ENCODE results near the gene LINGO3.

LINGO3 gene

DNA sequence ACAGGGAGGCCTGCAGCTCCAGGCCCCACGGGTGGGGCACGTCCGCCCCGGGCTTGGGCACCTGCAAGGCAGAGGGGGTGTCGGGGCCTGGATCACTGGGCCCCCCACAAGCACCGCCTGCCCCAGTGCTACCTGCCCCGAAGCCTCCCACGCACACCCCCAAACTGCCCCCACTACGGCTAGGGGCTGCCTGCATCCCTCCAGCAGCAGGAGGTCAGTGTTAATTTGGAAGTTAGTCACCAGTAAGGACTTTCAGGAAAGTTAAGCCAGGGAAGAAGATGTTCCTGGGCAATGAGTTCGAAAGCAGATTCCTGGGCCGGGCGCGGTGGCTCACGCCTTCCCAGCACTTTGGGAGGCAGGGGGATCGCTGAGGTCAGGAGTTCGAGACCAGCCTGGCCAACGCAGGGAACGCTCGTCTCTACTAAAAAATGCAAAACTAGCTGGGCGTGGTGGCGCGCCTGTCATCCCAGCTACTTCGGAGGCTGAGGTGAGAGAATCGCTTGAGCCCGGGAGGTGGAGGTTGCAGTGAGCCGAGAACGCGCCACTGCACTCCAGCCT, 31.4 kb downstream of the LINGO3 start:
- Histone ChIP-seq H3K9me3 (ENCODE audit: severe bottlenecking) (no peaks in the 10 kb centered on the region), H3K27ac (ENCODE audit: poor library complexity, severe bottlenecking) (no peak overlapping the region), H3K36me3 (ENCODE audit: low read depth) (peaks cover 28% of the 10 kb centered on the region), H3K4me1 (ENCODE audit: insufficient read depth, poor library complexity, severe bottlenecking) (peaks cover 3% of the 10 kb centered on the region), H3K4me3 (ENCODE audit: severe bottlenecking) (no peak overlapping the region), H3K27me3 (ENCODE audit: insufficient read depth, poor library complexity, severe bottlenecking) (no peaks in the 10 kb centered on the region)
- no peak for DNase-seq (ENCODE audit: low spot score)
- TF ChIP-seq, protein P1, sequence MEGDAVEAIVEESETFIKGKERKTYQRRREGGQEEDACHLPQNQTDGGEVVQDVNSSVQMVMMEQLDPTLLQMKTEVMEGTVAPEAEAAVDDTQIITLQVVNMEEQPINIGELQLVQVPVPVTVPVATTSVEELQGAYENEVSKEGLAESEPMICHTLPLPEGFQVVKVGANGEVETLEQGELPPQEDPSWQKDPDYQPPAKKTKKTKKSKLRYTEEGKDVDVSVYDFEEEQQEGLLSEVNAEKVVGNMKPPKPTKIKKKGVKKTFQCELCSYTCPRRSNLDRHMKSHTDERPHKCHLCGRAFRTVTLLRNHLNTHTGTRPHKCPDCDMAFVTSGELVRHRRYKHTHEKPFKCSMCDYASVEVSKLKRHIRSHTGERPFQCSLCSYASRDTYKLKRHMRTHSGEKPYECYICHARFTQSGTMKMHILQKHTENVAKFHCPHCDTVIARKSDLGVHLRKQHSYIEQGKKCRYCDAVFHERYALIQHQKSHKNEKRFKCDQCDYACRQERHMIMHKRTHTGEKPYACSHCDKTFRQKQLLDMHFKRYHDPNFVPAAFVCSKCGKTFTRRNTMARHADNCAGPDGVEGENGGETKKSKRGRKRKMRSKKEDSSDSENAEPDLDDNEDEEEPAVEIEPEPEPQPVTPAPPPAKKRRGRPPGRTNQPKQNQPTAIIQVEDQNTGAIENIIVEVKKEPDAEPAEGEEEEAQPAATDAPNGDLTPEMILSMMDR (IDR thresholded peaks at IDR 0.05; ENCODE audit: poor library complexity, severe bottlenecking): no peak
- ATAC-seq (ENCODE audit: low read depth): no peak

DNA sequence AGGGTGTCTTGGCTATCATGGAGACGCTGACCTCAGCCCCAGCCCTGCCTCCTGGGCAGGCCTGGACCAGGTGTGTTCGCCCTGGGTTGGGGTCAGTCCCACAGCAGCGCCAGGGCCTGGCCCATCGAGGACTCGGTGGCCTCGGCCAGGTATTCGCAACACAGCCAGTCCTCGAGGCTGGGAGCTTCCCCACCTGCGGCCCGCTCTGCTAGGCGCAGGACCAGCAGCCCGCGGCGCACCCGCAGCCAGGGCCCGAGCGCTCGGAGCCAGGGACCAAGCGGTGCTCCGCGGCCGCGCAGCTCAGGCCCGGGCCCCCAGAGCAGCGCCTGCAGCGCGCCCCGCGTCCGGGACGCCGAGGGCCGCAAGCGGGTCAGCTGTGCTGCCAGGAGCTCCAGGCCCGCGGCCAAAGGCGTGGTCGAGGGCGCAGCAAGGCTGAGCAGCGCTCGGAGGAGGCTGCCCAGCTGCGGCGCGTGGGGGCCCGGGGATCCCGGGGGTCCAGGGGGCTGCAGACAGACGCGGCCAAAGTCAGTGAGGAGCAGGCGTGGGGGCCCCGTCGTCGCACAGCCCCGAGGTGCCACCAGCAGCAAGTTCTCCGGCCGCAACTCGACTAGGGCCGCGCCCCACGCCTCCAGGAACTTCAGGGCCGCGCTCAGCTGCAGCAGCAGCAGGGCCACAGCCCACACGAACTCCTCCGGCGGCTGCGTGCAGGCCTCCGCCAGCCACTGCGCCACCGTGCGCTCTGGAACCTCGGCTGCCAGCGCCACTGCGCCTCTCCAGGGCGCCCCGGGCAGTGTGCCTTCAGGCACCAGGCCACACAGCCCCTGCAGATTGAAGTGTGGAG, 32.1 kb downstream of the LINGO3 start:
- H3K27ac ChIP-seq (ENCODE audit: poor library complexity, severe bottlenecking): no peak overlapping the region
- no peaks in the 10 kb centered on the region for H3K27me3 ChIP-seq (ENCODE audit: insufficient read depth, poor library complexity, severe bottlenecking)
- ATAC-seq (ENCODE audit: low read depth) (no peak), DNase-seq (ENCODE audit: low spot score) (peak; percentile 52)
- no peaks in the 10 kb centered on the region for H3K9me3 ChIP-seq (ENCODE audit: severe bottlenecking)
- peaks cover 35% of the 10 kb centered on the region for H3K36me3 ChIP-seq (ENCODE audit: low read depth)
- H3K4me1 ChIP-seq (ENCODE audit: insufficient read depth, poor library complexity, severe bottlenecking): peaks cover 3% of the 10 kb centered on the region
- H3K4me3 ChIP-seq (ENCODE audit: severe bottlenecking): no peak overlapping the region
- TF ChIP-seq, protein P1 (IDR thresholded peaks at IDR 0.05; ENCODE audit: poor library complexity, severe bottlenecking): no peak

DNA sequence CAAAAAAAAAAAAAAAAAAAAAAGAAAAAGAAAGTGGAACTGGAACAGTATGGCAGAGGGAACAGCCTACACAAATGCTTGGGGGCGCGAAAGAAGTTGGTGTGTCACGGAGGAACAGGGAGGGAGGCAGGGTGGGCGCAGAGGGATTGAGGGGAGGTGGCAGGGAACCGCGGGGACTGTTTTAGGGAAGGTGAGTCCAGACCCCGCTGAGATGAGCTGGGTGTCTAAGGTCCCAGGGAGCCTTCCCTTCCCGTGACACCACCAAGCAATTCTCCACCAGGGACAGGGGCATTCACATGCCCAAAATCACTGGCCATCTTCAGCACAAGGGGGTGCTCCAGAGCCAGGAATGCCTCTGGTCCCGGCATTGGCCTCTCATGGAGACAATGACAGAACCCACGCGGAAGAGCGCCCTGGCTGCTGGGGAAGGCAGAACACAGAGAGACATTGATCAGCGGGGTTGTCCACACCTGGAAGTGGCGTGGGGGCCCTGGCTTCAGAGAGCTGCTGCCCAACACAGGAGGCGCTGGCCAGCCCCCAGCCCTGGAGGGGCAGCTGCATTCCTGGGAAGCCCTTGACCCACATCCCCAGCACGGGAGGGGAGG, 32.9 kb downstream of the LINGO3 start:
- ATAC-seq (ENCODE audit: low read depth) (peak; percentile 11; the same call in 1 of the 3 replicates), DNase-seq (ENCODE audit: low spot score) (no peak)
- Histone ChIP-seq H3K4me3 (ENCODE audit: severe bottlenecking) (no peak overlapping the region), H3K27ac (ENCODE audit: poor library complexity, severe bottlenecking) (no peak overlapping the region), H3K27me3 (ENCODE audit: insufficient read depth, poor library complexity, severe bottlenecking) (no peaks in the 10 kb centered on the region), H3K4me1 (ENCODE audit: insufficient read depth, poor library complexity, severe bottlenecking) (peaks cover 3% of the 10 kb centered on the region), H3K9me3 (ENCODE audit: severe bottlenecking) (no peaks in the 10 kb centered on the region), H3K36me3 (ENCODE audit: low read depth) (peaks cover 40% of the 10 kb centered on the region)
- TF ChIP-seq, protein P1 (IDR thresholded peaks at IDR 0.05; ENCODE audit: poor library complexity, severe bottlenecking): peak; percentile 14

DNA sequence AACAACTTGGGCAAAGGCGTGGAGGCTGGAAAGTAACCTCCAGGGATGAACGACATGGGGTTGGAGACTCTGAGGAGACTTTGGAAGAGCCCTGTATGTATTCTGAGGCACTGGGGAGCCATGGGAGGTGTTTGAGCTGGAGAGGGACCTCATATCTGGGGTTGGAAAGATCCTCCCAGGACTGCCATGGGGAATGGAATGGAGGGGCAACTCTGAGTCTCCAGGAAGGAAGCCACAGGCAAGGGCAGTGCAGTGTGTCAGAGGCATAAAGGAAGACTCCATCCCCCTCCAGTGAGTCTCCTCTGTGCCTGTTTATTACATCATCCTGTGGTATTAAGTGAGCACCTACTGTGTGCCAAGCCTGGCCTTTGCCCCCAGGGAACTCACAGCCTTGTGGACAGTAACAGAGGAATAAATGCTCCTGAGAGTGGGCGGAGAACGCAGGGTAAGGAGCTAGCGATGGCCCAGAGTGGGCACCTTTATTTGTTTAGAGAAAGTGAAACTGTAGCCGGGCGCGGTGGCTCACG, 33.7 kb downstream of the LINGO3 start:
- Histone ChIP-seq H3K27ac (ENCODE audit: poor library complexity, severe bottlenecking) (peak overlapping the region; percentile 87), H3K4me3 (ENCODE audit: severe bottlenecking) (no peak overlapping the region)

More for the DNA sequence above, 33.7 kb downstream of the LINGO3 start:
- Histone ChIP-seq H3K4me1 (ENCODE audit: insufficient read depth, poor library complexity, severe bottlenecking) (peaks cover 3% of the 10 kb centered on the region), H3K27me3 (ENCODE audit: insufficient read depth, poor library complexity, severe bottlenecking) (no peaks in the 10 kb centered on the region), H3K9me3 (ENCODE audit: severe bottlenecking) (no peaks in the 10 kb centered on the region), H3K36me3 (ENCODE audit: low read depth) (peaks cover 40% of the 10 kb centered on the region)
- DNase-seq (ENCODE audit: low spot score) (no peak), ATAC-seq (ENCODE audit: low read depth) (no peak)
- TF ChIP-seq, protein P1 (IDR thresholded peaks at IDR 0.05; ENCODE audit: poor library complexity, severe bottlenecking): no peak
